Trophoblast cell (in vitro differentiated cells and primary cell): ENCODE data around the gene NFU1.

Experiments used
- DNase-seq, 2 donors: peaks; one replicate each; pipeline ENCODE4 v3.0.0-alpha.2; 2016
- H2AFZ ChIP-seq: 2 replicates; pipeline ENCODE4 v1.6.1; 2013; ENCODE audit warnings: low read length, moderate library complexity, mild to moderate bottlenecking; ENCODE audit not compliant: insufficient read depth, poor library complexity
- H2AK5ac ChIP-seq: 2 replicates; pipeline ENCODE4 v1.6.1; 2013; ENCODE audit warnings: mild to moderate bottlenecking, low read length
- H2BK120ac ChIP-seq: 2 replicates; pipeline ENCODE4 v1.6.1; 2013; ENCODE audit warnings: low read length, mild to moderate bottlenecking, moderate library complexity; ENCODE audit not compliant: insufficient read depth, poor library complexity
- H2BK12ac ChIP-seq: 2 replicates; pipeline ENCODE4 v1.6.1; 2013; ENCODE audit warnings: mild to moderate bottlenecking, low read length, moderate library complexity
- H2BK5ac ChIP-seq: 2 replicates; pipeline ENCODE4 v1.6.1; 2013; ENCODE audit warnings: low read length, low read depth, moderate library complexity, mild to moderate bottlenecking; ENCODE audit not compliant: poor library complexity
- H3K14ac ChIP-seq: 2 replicates; pipeline ENCODE4 v1.6.1; 2013; ENCODE audit warnings: mild to moderate bottlenecking, low read length
- H3K18ac ChIP-seq: 2 replicates; pipeline ENCODE4 v1.6.1; 2013; ENCODE audit warnings: mild to moderate bottlenecking, low read length
- H3K23ac ChIP-seq: 2 replicates; pipeline ENCODE4 v1.6.1; 2013; ENCODE audit warnings: low read length
- H3K27ac ChIP-seq: 2 replicates; pipeline ENCODE4 v1.5.1; 2013; ENCODE audit warnings: low read depth, mild to moderate bottlenecking, inconsistent platforms, low read length, moderate library complexity
- H3K27me3 ChIP-seq: 2 replicates; pipeline ENCODE4 v1.6.1; 2013; ENCODE audit warnings: inconsistent platforms, mild to moderate bottlenecking, low read length, moderate library complexity; ENCODE audit not compliant: insufficient read depth
- H3K36me3 ChIP-seq, 2 experiments: 1 replicate in 1 of 2; 2 replicates in 1 of 2; pipeline ENCODE4 v1.6.1; 2013; ENCODE audit warnings: low read length in 2 of 2, mild to moderate bottlenecking in 2 of 2, moderate library complexity in 1 of 2; ENCODE audit not compliant: insufficient read depth in 2 of 2, control insufficient read depth in 1 of 2
- H3K4ac ChIP-seq: 2 replicates; pipeline ENCODE4 v1.6.1; 2013; ENCODE audit warnings: low read depth, mild to moderate bottlenecking, low read length, moderate library complexity
- H3K4me1 ChIP-seq, 2 experiments: 1 replicate in 1 of 2; 2 replicates in 1 of 2; pipeline ENCODE4 v1.6.1; 2013; ENCODE audit warnings: low read length in 2 of 2, mild to moderate bottlenecking in 2 of 2, moderate library complexity in 1 of 2; ENCODE audit not compliant: insufficient read depth in 2 of 2, control insufficient read depth in 1 of 2
- H3K4me2 ChIP-seq: 2 replicates; pipeline ENCODE4 v1.6.1; 2013; ENCODE audit warnings: inconsistent platforms, mild to moderate bottlenecking, low read length, moderate library complexity
- H3K4me3 ChIP-seq: 2 replicates; pipeline ENCODE4 v1.5.1; 2013; ENCODE audit warnings: mild to moderate bottlenecking, low read depth, low read length, inconsistent platforms
- H3K79me1 ChIP-seq: one replicate; pipeline ENCODE4 v1.6.1; 2013; ENCODE audit warnings: low read length
- H3K79me2 ChIP-seq: 2 replicates; pipeline ENCODE4 v1.6.1; 2013; ENCODE audit warnings: low read length, mild to moderate bottlenecking; ENCODE audit not compliant: control insufficient read depth, insufficient read depth, poor library complexity
- H3K9ac ChIP-seq: 2 replicates; pipeline ENCODE4 v1.6.1; 2013; ENCODE audit warnings: mild to moderate bottlenecking, low read length
- H3K9me3 ChIP-seq: 2 replicates; pipeline ENCODE4 v1.6.1; 2013; ENCODE audit warnings: low read depth, mild to moderate bottlenecking, control low read depth, inconsistent platforms, low read length; ENCODE audit not compliant: insufficient read depth
- H4K12ac ChIP-seq: 2 replicates; pipeline ENCODE4 v1.6.1; 2013; ENCODE audit warnings: low read depth, mild to moderate bottlenecking, low read length, moderate library complexity
- H4K8ac ChIP-seq: 2 replicates; pipeline ENCODE4 v1.6.1; 2013; ENCODE audit warnings: low read depth, mild to moderate bottlenecking, low read length, moderate library complexity
- H4K91ac ChIP-seq: one replicate; pipeline ENCODE4 v1.6.1; 2013; ENCODE audit warnings: low read depth, mild to moderate bottlenecking, low read length, moderate library complexity
- WGBS: extraction: QIAGEN DNeasy Blood & Tissue Kit; methylation state at CpG from one replicate; pipeline ENCODE4 v1.1.7; 2013; ENCODE audit warnings: missing lambda C conversion rate; ENCODE audit not compliant: insufficient read length, insufficient coverage; ENCODE audit errors: extremely low coverage; 5-methylcytosine and 5-hydroxymethylcytosine counted together

Gene NFU1

DNA sequence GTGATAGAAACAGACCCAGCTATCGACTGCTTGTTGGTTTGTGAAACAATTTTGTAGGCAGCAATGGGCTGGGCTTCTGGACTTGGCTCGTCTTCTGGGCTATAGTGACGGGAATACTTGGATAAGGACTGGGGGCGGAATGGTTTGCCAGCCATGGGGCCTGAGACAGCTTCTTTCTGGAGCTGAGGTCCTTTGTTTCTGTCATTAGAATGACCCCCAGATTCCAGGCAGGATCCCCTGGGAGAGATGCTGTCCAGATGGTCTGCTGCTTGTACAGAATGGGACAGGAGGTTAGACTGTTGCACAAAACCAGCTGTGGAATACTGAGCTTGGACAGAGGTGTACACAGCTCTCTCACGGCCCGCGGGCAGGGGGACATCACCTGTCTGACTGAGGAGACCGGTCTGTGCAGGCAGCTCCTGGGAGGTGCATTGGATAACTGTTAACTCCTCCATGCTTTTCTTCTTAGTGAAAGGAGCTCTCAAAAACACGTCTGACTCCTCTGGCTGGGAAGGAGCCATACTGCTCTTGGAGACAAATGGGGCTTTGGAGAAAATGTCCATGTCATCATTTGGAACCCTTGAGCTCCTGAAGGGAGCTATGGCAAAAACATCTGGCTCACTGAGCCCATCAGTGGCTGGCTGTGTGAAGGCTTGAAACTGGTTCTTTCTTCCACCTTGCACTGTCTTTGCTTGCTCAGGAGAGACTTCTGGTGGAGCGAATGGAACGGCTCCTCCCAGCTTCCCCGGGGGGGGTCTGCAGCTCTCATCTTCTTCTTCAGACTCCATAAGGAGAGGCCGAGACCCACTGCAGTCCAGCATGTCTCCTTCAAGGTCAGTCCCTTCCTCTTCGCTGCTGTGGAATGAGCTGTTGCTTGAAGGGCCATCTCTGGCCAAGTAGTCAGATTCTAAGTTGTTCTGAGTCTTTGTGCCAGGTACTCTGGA is 28.6 kb upstream of the NFU1 start:
- Histone ChIP-seq H4K12ac (peak overlapping the region; percentile 44), H3K79me2 (no peaks in the 10 kb centered on the region), H3K4ac (no peak overlapping the region), H3K9me3 (no peaks in the 10 kb centered on the region), H3K4me2 (no peak overlapping the region), H4K91ac (no peak overlapping the region), H3K4me3 (no peak overlapping the region), H3K14ac (no peak overlapping the region), H2AFZ (no peak overlapping the region), H3K9ac (no peak overlapping the region), H2BK12ac (no peak overlapping the region), H4K8ac (no peak overlapping the region), H2BK120ac (no peak overlapping the region), H3K23ac (no peak overlapping the region), H3K27ac (no peak overlapping the region), H3K36me3 (peaks cover 11 to 14% of the 10 kb centered on the region in 2 experiments), H3K4me1 (no peaks in the 10 kb centered on the region), H2BK5ac (no peak overlapping the region), H2AK5ac (no peak overlapping the region), H3K18ac (no peak overlapping the region), H3K79me1 (peaks cover 2% of the 10 kb centered on the region), H3K27me3 (no peaks in the 10 kb centered on the region)
- no peak for DNase-seq
- no CpG with 5 or more reads among the region's 14 CpGs for WGBS

DNA sequence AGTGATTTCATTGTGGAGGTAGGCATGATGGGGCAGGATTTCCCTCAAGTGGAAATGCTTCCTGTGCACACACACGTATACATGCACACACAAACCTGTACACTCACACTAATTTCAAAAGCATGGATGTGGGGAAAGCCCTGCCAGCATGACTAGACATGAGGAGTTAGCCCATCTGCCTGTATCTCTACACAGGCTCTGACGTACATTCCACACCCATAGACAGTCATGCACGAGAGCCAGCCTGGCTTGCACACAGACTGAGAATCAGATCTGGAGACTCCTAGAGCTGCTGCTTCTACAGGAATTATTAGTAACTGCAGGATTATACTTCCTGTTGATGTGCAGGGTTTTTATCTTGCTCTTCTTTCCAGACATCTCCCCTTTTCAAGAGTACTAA is 27.3 kb upstream of the NFU1 start:
- H3K23ac ChIP-seq: no peak overlapping the region
- no CpG with 5 or more reads among the region's 3 CpGs for WGBS
- DNase-seq: peak; percentile 81 to 82
- no peak overlapping the region for H3K4me3 ChIP-seq
- no peak overlapping the region for H3K9ac ChIP-seq
- H3K9me3 ChIP-seq: no peaks in the 10 kb centered on the region
- H3K79me2 ChIP-seq: no peaks in the 10 kb centered on the region
- H3K18ac ChIP-seq: no peak overlapping the region
- no peak overlapping the region for H4K8ac ChIP-seq
- no peak overlapping the region for H2BK5ac ChIP-seq
- peaks cover 2% of the 10 kb centered on the region for H3K79me1 ChIP-seq
- H3K27me3 ChIP-seq: no peaks in the 10 kb centered on the region
- no peak overlapping the region for H3K27ac ChIP-seq
- H2BK12ac ChIP-seq: no peak overlapping the region
- H3K14ac ChIP-seq: no peak overlapping the region
- no peak overlapping the region for H4K12ac ChIP-seq
- no peak overlapping the region for H2AFZ ChIP-seq
- H3K36me3 ChIP-seq: peaks cover 11 to 14% of the 10 kb centered on the region in 2 experiments
- H3K4me2 ChIP-seq: no peak overlapping the region
- no peaks in the 10 kb centered on the region for H3K4me1 ChIP-seq
- H2AK5ac ChIP-seq: no peak overlapping the region
- H2BK120ac ChIP-seq: no peak overlapping the region
- no peak overlapping the region for H3K4ac ChIP-seq
- H4K91ac ChIP-seq: no peak overlapping the region

GRCh38 chr2:69462780-69463179 is 25.5 kb upstream of the NFU1 start:
- no peak overlapping the region for H4K12ac ChIP-seq
- WGBS: no CpG with 5 or more reads among the region's 3 CpGs
- H3K18ac ChIP-seq: no peak overlapping the region

GRCh38 chr2:69461404-69461803 is 24.2 kb upstream of the NFU1 start:
- Histone ChIP-seq H3K79me2 (no peaks in the 10 kb centered on the region), H2BK5ac (no peak overlapping the region), H2AFZ (no peak overlapping the region), H2AK5ac (no peak overlapping the region), H3K36me3 (peaks cover 11 to 14% of the 10 kb centered on the region in 2 experiments), H3K4me1 (no peaks in the 10 kb centered on the region), H3K23ac (no peak overlapping the region), H3K9me3 (no peaks in the 10 kb centered on the region), H3K4ac (no peak overlapping the region), H3K27me3 (no peaks in the 10 kb centered on the region), H4K12ac (no peak overlapping the region), H2BK12ac (no peak overlapping the region), H3K4me3 (no peak overlapping the region), H3K27ac (no peak overlapping the region), H3K9ac (no peak overlapping the region), H3K79me1 (no peaks in the 10 kb centered on the region), H4K8ac (no peak overlapping the region), H3K18ac (no peak overlapping the region), H3K4me2 (no peak overlapping the region), H2BK120ac (no peak overlapping the region), H4K91ac (no peak overlapping the region), H3K14ac (no peak overlapping the region)
- whole genome bisulfite sequencing: no CpG with 5 or more reads among the region's 6 CpGs
- no peak for DNase-seq

More at GRCh38 chr2:69462780-69463179, 25.5 kb upstream of the NFU1 start:
- H3K9me3 ChIP-seq: no peaks in the 10 kb centered on the region
- no peak overlapping the region for H2BK12ac ChIP-seq
- H3K4ac ChIP-seq: no peak overlapping the region
- no peak overlapping the region for H4K91ac ChIP-seq
- H2AFZ ChIP-seq: no peak overlapping the region
- no peak overlapping the region for H3K4me3 ChIP-seq
- no peaks in the 10 kb centered on the region for H3K79me2 ChIP-seq
- H3K14ac ChIP-seq: no peak overlapping the region
- no peaks in the 10 kb centered on the region for H3K27me3 ChIP-seq
- H2BK120ac ChIP-seq: no peak overlapping the region
- H3K36me3 ChIP-seq: peaks cover 11 to 14% of the 10 kb centered on the region in 2 experiments
- no peak for DNase-seq
- H3K9ac ChIP-seq: no peak overlapping the region
- no peak overlapping the region for H4K8ac ChIP-seq
- no peak overlapping the region for H2BK5ac ChIP-seq
- no peak overlapping the region for H2AK5ac ChIP-seq
- H3K79me1 ChIP-seq: no peaks in the 10 kb centered on the region
- H3K4me1 ChIP-seq: no peaks in the 10 kb centered on the region
- H3K4me2 ChIP-seq: no peak overlapping the region
- no peak overlapping the region for H3K23ac ChIP-seq
- no peak overlapping the region for H3K27ac ChIP-seq
